GM12892 (cell line): ENCODE results near the gene PATJ.

Experiments
- POLR2AphosphoS5 ChIP-seq: IDR thresholded peaks from 2 replicates; pipeline ENCODE4 v1.6.1; 2011; ENCODE audit warnings: low read depth, low read length, control low read depth
- TAF1 ChIP-seq: IDR thresholded peaks from 2 replicates; pipeline ENCODE4 v1.6.1; 2011; ENCODE audit warnings: low read depth, mild to moderate bottlenecking, control low read depth, low read length, borderline replicate concordance

DNA sequence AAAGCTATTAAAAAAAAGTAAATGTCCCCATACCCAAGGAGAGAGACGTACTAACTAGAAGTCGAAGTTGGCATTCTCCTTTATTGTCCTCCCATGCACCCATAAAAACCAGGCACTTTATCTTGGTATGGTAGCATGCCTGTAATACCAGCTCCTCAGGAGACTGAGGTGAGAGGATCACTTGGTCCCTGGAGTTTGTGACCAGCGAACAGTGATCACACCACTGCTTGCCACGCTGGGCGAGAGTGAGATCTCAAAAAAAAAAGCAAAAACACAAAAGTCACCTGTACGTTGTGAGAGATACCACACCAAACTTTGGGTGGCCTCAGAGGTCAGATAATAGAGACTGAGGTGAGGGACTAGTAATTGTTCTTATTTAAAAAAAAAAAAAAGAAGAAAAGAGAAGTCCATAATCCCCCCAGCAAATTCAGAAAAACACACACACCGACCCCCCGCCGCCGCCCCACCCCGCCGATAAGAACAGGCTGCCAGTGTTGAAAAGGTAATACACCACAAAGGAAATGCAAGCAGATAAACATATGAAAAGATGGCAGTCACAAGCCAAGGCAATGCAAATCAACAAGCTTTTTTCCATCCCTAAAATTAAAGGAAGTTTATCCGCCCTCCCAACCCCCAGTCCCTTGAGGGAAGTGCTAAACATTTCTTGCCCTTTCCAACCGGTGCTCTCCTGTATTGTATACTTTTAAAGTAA, 455.9 kb downstream of the PATJ start:
- TF ChIP-seq POLR2AphosphoS5, result no peak
- no peak for TF ChIP-seq TAF1
